GM18502 (cell line): ENCODE measurements around the gene PDCD1LG2.
"Not testable (repeated sequence)": the region's sequence is repeated elsewhere in the genome, so short reads cannot be mapped to it uniquely, and the experiment has no call there.

Experiments used
- ATAC-seq: cut with Tn5 transposase; IDR thresholded peaks from one replicate; pipeline ENCODE4 v1.9.1; 2021; ENCODE audit warnings: mild to moderate bottlenecking; ENCODE audit not compliant: unreplicated experiment, poor library complexity

The PDCD1LG2 gene

DNA sequence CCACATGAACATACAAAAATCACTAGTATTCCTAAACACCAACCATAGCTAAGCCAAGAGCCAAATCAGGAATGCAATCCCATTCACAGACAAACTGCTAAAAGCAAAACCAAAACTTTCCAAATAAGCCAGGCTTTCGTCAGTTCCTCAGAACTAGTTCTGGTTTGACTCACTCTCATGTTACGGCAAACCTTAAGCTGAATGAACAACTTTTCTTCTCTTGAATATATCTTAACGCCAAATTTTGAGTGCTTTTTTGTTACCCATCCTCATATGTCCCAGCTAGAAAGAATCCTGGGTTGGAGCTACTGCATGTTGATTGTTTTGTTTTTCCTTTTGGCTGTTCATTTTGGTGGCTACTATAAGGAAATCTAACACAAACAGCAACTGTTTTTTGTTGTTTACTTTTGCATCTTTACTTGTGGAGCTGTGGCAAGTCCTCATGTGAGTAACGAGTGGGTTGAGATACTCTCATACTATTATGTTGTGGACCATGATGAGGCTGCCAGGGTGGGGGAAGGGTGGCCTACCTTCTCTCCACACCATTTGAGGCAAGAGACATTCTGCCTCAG is at the start of gene PDCD1LG2:
PDCD1LG2 (plus strand) TSS at position 172 of the 572 bp plus-strand sequence. CDS start 12,016 bp downstream, outside the sequence.
- peak; percentile 81 for ATAC-seq

DNA sequence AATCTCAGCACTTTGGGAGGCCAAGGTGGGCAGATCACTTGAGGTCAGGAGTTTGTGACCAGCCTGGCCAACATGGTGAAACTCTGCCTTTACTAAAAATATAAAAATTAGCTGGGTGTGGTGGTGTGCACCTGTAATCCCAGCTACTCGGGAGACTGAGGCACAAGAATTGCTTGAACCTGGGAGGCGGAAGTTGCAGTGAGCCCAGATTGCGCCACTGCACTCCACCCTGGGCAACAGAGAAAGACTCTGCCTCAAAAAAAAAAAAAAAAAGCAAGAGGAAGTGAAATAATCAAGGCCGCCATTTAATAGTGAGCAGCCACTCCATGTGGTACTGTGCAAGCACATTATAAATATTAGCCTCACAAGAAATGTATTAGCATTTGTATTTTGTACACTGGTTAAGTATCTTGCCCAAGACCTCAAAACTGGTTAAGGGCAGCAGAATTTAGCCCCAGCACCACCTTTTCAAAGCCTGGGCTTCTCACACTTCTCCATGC is 45.5 kb upstream of the PDCD1LG2 start:
- not testable (repeated sequence) for ATAC-seq

DNA sequence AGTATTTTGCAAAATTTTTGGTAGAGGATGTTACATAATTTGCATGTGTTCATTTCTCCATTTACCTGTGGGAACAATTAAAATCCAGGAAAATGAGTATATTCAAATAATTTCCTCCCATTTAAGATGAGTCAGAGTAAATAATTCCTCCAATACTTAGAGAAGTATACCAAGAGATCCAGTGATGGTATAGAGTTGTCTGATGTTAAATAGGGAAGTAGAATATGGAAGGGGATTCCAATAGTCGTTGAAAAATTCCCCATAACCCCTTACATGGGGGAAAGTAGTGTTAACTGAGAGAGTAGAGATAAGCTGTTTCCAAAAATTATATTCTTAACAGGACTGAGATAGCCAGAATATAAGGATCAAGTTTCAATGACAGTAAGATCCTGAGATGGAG is 44.3 kb upstream of the PDCD1LG2 start:
- no peak for ATAC-seq

DNA sequence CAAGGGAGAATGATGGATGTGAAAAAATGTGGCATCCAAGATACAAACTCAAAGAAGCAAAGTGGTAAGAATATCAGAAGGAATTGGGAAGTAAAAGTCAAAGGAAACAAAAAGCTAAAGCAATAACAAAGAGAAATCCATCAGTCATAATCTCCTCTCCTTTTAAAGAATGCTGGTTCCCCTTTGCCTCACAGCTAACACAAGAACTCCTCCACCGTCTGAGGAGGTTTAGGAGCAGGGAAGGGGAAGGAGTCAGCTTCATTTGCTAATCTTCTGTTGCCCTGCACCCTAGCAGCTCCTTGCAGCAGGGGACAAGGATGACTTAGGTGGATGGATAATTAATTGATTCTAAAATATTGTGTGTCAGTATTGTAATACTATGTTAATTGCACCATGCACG is 43.6 kb upstream of the PDCD1LG2 start:
- no peak for ATAC-seq

DNA sequence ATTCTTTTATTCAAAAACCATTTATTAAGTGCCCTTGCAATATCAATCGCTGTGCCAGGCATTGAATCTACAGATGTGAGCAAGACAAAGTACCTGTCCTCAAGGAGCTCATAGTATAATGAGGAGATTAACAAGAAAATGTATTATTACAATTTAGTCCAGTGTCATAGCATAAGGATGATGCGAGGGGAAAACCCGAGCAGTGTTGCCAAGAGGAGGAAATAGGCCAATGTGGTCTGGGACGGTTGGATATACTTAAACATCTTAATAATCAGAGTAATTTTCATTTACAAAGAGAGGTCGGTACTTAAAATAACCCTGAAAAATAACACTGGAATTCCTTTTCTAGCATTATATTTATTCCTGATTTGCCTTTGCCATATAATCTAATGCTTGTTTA is 41.5 kb upstream of the PDCD1LG2 start:
- ATAC-seq = no peak

DNA sequence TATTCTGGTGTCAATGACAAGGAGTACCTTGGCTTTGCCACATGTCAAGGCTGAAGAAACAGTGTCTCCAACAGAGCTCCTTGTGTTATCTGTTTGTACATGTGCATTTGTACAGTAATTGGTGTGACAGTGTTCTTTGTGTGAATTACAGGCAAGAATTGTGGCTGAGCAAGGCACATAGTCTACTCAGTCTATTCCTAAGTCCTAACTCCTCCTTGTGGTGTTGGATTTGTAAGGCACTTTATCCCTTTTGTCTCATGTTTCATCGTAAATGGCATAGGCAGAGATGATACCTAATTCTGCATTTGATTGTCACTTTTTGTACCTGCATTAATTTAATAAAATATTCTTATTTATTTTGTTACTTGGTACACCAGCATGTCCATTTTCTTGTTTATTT is 40.2 kb upstream of the PDCD1LG2 start:
- ATAC-seq = no peak

DNA sequence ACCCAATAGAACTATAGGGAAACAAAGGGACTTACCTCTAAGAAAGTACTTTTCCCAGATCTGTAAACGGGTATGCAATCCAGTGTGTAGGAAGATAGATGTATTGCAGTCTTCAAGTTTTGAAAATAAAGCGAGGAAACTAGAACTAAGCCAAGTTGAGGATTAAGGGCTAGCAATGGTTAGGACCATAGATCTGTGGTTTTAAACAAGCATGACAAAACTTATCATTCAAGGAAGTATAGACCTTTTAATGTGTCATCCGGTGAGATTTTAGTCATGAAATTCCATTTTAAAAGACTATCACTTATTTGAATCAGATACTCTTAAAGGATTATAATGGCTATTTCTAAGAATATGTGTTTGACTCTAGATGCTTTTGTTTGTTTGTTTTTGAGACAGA is 39.5 kb upstream of the PDCD1LG2 start:
- ATAC-seq = no peak

DNA sequence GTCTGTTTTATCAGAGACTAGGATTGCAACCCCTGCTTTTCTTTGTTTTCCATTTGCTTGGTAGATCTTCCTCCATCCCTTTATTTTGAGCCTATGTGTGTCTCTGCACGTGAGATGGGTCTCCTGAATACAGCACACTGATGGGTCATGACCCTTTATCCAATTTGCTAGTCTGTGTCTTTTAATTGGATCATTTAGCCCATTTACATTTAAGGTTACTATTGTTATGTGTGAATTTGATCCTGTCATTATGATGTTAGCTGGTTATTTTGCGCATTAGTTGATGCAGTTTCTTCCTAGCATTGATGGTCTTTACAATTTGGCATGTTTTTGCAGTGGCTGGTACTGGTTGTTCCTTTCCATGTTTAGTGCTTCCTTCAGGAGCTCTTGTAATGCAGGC is 34.7 kb upstream of the PDCD1LG2 start:
- not testable (repeated sequence) for ATAC-seq

DNA sequence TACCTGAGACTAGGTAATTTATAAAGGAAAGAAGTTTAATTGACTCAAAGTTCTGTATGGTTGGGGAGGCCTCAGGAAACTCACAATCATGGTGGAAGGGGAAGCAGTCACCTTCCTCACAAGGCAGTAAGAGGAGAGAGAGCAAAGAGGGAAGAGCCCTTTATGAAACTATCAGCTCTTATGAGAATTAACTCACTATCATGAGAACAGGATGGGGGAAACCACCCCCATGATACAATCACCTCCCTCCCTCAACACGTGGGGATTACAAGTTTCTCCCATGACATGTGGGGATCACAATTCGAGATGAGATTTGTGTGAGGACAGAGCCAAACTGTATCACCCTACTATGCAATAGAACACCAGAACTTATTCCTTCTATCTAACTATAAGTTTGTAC is 32.1 kb upstream of the PDCD1LG2 start:
- ATAC-seq = no peak

DNA sequence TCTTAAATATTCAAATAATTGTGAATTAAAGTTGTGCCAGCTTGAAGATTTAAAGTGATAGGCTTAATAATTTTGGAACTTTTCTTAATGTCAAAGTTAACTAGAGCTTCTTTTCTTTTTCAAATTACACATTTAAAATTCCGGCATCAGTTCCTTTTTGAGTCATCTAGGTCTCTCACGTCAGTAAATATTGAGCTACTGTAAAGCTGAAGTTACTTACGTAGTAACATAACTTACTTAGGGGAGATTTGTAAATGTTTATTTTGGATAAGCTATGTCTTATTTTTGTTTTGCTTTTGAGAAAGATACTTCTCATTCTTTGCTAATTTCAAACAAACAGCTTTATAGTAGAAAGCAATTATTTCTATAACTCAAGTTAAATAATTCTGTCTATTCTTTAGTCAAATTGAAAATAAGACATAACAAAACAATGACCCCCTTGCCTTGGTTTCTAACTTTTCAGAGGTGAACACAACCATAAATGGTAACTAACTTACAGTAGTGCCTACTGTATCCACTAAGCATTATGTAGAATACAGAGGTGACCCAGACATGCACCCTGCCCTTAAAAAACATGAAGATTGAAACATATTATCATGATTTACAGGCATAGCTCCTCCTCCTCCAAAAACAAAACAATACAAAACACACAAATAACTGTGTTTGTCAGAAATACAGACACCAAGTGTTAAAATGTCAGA is 30.2 kb upstream of the PDCD1LG2 start:
- peak; percentile 70 for ATAC-seq

DNA sequence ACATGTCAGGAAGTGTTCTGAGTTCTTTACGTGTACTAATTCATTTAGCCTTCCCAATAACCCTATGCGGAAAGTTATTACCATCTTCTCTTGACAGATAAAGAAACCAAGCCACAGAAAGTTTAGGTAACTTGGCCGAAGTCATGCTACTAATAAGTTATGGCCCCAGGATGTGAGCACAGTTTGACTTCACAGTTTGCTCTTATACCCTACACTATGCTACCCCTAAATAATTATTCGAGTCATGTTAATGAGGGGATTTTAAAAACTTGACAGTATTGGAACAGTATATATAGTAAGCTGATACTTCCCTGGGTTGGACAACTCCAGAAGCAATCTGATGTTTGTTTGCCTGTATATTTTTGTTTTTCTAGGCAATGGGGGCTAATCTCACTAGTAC is 29.4 kb upstream of the PDCD1LG2 start:
- no peak for ATAC-seq

DNA sequence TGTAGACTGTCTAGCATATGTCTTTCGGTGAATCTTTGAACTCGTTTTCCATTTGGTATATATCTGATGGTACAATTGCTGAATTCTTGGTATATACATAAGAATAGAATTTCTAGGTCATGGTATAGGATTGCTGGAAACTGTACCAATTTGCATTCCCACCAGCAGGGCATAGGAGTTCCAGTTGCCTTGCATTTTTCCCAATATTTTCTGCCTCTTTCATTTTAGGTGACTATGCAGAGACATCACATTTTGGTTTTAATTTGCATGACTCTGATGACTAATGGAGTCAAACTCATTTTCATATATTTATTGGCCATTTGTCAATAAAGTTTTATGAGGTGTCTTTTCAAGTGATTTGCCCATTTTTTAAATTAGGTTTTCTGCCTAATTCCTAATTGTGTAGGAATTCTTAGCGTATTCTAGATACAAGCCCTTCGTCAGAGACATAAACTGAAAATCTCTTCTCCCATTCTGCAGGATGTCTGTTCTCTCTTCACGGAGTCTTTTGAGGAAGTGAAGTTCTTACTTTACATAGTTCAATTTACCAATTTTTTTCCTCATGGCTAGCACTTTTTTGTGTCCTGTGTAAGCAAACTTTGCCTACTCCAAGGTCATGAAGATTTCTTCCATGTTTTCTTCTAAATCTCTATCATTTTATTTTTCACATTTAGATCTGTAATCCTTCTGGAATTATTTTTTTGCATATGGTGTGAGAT is 28.9 kb upstream of the PDCD1LG2 start:
- ATAC-seq = no peak

DNA sequence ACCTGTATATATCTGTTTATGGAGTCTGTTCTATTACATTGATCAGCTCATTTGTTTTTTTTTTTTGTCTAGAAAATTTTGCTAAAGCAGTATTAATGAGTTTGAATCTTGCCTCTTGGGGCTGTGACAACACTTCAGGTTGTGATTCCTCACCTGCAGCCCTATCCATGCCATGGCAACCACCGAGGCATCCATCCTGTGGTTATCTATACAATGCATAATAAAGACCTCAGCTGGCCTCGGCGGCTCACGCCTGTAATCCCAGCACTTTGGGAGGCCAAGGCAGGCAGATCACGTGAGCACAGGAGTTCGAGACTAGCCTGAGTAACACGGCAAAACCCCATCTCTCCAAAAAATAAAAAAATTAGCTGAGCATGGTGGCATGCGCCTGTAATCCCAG is 28.1 kb upstream of the PDCD1LG2 start:
- no peak for ATAC-seq

DNA sequence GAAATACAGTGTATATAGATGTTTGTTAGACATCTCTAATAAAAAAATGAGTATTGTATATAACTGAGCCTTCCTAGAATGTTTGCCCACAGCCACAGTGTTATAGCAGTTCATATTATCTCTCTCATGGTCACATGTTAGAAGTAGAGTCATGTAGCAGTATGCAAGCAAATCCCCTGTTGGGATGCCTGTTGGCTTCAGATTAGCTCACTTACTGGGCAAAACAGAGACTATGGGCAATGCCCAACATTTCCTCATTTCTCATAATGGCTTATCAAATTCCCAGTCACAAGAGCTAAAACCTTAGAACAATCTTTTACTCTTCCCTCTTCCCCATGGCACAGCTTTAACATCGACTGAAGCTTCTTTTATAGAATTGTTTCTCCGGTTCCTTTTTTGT is 27.0 kb upstream of the PDCD1LG2 start:
- ATAC-seq = no peak

DNA sequence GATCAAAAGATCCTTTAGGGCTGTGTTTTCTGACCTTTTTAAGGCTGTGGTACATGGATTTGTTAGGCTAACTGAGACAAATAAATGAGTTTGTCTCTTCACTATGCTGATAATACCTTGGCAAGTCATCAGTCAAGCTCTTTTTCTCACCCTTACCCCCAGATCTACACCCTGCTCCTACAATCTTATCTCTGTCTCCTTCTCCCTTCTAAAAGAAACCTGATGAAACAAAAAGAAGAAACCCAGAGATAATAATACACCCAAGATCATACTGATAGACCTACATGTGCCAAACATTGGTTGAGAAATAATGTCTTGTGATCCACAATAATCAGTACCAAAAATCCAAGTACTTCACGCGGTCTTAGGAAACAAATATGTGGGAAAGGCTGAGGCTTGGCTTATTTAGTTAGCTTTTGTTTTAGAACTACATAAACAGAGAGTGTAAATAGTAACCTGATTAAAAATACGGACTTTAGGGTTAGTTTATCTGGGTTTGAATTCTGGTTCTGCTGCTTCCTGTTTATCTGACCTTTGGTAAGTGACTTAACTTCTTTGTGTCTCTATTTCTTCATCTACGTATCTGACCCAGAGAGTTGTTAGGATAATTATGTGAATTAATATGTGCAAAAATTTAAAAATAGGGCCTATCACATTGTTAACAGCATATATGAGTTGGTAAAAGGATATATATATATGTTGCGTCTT is 24.8 kb upstream of the PDCD1LG2 start:
- no peak for ATAC-seq

DNA sequence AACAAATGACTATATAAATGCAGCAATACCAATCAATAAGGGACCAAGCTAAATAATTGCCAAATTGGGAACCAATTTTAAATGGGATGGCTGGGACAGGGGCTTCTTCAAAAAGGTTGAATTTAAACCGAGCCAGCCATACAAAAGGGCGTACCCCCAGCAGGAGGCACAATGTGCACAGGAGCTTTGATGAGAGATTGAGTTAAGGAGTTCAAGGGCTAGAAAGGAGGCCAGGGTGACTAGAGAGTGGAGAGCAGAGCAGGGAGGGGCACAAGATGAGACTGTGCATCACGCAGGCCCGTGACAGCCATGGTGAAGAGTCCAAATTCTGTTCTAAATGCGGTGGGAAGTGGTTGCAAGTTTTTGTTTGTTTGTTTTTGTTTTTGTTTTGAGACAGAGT is 23.3 kb upstream of the PDCD1LG2 start:
- ATAC-seq = no peak

DNA sequence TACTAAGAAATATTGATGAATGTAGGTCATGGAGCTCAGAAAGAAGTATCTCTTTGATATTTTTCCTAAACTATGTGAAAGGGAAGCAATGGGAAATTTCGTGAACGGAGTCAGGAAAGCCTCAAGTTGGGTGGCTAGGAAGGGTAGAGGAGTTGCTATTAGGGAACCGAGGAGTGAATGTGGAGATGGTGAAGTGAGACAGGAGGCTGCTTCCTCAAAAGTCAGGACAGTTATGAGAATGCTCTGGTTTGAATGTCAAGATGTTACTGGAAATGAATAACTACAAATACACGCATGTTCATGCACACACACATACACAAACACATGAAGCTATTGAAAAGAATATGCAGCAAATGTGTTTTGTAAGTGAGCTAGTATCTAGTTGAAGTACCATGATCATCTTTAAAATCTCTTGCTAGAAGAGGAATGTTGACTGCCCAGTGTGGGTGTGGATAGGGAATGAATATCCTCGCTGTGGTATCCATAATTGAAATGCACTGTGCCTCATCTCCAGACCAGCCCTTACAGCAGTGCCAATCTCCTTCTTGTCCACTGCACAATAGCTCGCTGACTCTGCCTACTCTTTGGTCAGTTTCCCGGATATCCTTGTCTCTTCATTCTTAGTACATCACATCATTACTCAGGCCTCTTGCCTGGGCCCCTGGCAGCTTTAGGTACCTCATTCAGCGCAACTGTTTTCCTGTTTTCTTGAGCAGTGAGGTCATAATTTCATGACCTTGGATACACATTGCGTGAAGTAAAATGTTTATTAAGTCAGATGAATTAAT is 21.9 kb upstream of the PDCD1LG2 start:
- ATAC-seq = no peak

DNA sequence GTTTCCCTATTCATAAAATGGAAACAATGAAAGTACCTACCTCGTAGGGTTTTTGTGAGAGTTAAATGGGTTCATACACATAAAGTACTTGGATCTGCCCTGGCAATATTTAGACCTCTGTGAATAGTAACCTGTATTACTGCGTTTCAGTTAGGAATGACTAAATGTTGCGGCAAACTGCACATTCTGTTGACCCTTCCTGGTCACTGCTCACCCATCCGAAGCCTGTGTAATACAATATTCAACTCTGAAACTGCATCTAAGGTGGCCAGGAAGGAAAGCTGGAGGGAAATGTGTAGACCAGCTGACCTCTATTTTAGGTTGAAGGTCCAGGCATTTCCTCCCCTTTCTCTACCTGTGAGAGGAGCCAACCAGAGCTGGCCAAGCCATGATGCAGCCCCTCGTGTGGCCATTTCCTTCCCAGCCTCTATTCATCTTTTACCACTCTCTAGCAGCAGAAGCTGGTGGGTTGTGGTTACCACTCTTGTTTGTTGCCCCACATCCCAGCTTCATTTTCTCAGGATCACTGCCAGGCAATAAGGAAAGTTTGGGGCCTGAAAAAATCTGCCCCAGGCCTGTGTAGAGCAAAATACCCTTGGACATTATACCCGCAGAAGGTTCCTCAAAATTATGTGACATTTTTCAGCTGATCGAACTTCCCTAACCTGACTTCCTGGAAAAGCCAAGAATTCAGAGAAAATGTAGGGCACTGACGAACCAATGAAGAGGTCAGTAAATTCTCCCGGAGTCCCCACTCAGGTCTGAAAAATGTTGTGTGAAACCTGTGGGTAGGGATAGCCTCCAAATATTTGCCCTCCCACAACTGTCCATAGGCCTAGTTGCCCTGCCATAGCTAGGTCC is 20.5 kb upstream of the PDCD1LG2 start:
- ATAC-seq = no peak
